A549 (cell line): ENCODE data around the gene KCNH2.

Experiments
- BCL3 ChIP-seq: fragments of >200 bp; sonication (Bioruptor Twin); formaldehyde crosslinking; IDR thresholded peaks from 3 replicates; pipeline ENCODE4 v1.6.1; 2016
- CTCF ChIP-seq: fragments of >200 bp; sonication (Bioruptor Twin); formaldehyde crosslinking; IDR thresholded peaks from 3 replicates; pipeline ENCODE4 v1.5.1; 2016
- EP300 ChIP-seq, 2 experiments: fragments of >200 bp; sonication (Bioruptor Twin); formaldehyde crosslinking; IDR thresholded peaks; 2 replicates in 1 of 2; 3 replicates in 1 of 2; pipeline ENCODE4 v1.6.1; 2016 to 2017
- HDAC2 ChIP-seq: fragments of 200-600 bp; sonication (generic); IDR thresholded peaks from 2 replicates; pipeline ENCODE4 v1.6.1; 2016
- MAFK ChIP-seq: fragments of 450-650 bp; IDR thresholded peaks from 2 replicates; pipeline ENCODE4 v1.6.1; 2014; ENCODE audit not compliant: partially characterized antibody
- MAZ ChIP-seq: fragments of 150-350 bp; IDR thresholded peaks from 2 replicates; pipeline ENCODE4 v1.6.1; 2014; ENCODE audit warnings: antibody characterized with exemption, low read depth, low read length, borderline replicate concordance
- POLR2AphosphoS2 ChIP-seq: conservative IDR thresholded peaks from 2 replicates; pipeline ENCODE4 v1.6.1; 2012; ENCODE audit warnings: low read length, improper control_type of control experiment, inconsistent platforms
- RFX5 ChIP-seq: fragments of 450-650 bp; IDR thresholded peaks from 2 replicates; pipeline ENCODE4 v1.7.1; 2014; ENCODE audit warnings: antibody characterized with exemption, mild to moderate bottlenecking, moderate library complexity
- SMC3 ChIP-seq: fragments of >200 bp; sonication (Bioruptor Twin); formaldehyde crosslinking; IDR thresholded peaks from 3 replicates; pipeline ENCODE4 v1.6.1; 2018; ENCODE audit warnings: inconsistent platforms
- SREBF2 ChIP-seq: fragments of 450-650 bp; IDR thresholded peaks from 2 replicates; pipeline ENCODE4 v1.6.1; 2014; ENCODE audit warnings: mild to moderate bottlenecking, moderate library complexity
- USF2 ChIP-seq: fragments of 450-650 bp; IDR thresholded peaks from 2 replicates; pipeline ENCODE4 v1.6.1; 2014; ENCODE audit warnings: antibody characterized with exemption

- no peak for TF ChIP-seq CTCF
- TF ChIP-seq SREBF2: no peak
- TF ChIP-seq BCL3: no peak
- no peak for TF ChIP-seq EP300 (IDR thresholded peaks at IDR 0.05)
- no peak for TF ChIP-seq POLR2AphosphoS2
- TF ChIP-seq RFX5: no peak
- no peak for TF ChIP-seq SMC3
- no peak for TF ChIP-seq USF2
- no peak for TF ChIP-seq MAFK
- no peak for TF ChIP-seq MAZ
- TF ChIP-seq HDAC2: no peak
Measured at GRCh38 chr7:150901160-150902035, 76.7 kb downstream of the KCNH2 start.
